AG20443 (cell line): ENCODE results near the gene ZNF320.
"Not testable (repeated sequence)": the region's sequence is repeated elsewhere in the genome, so short reads cannot be mapped to it uniquely, and the experiment has no call there.

ENCODE experiments used
- DNase-seq: peaks from one replicate; pipeline ENCODE4 v3.0.0; 2012; ENCODE audit warnings: low spot score, mixed read lengths

Gene ZNF320

DNA sequence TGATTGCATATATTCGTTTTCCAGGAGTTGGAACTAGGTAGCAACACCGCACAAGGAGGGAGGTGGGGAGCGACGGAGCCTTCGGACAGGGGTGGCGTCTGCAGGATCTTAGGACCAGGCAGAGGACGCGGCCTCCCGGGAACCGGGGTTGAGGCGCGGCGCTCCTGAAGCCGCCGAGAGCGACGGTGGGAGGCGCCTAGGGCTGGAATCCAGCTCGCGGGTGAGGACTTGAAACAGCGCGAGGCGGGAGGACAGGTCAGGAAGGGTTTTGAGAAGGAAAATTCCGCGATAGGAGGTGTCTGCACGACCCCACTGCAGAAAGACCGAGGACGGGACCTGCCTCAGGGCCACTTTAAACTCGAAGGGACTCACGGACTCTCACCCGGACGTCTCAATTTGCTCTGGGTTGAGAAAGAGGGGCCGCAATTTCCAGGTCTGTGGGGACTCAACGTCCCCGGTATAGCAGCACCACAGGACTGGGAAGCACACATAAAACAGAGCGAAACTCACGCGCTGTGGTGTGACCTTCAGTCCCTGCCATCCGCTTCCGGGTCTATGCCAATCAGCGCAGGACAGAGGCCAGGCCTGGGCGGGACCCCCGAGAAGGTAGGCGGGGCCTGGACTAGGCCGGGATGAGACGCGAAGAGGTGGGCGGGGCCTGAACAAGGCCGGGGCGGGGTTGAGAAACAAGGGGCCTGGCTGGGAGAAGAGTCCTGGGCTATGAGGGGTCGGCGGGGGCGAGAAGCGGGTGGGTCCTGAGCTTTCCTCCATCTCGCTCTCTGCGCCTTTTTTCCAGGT, at the start of gene ZNF320:
Gene ZNF320 (minus strand): TSS at position 498 of the 798 bp plus-strand sequence. CDS start 7,380 bp downstream, outside the sequence.
- peak; percentile 99 for DNase-seq

- peak; percentile 48 for DNase-seq
Measured at GRCh38 chr19:52946322-52947310, 49.2 kb upstream of the ZNF320 start.

DNA sequence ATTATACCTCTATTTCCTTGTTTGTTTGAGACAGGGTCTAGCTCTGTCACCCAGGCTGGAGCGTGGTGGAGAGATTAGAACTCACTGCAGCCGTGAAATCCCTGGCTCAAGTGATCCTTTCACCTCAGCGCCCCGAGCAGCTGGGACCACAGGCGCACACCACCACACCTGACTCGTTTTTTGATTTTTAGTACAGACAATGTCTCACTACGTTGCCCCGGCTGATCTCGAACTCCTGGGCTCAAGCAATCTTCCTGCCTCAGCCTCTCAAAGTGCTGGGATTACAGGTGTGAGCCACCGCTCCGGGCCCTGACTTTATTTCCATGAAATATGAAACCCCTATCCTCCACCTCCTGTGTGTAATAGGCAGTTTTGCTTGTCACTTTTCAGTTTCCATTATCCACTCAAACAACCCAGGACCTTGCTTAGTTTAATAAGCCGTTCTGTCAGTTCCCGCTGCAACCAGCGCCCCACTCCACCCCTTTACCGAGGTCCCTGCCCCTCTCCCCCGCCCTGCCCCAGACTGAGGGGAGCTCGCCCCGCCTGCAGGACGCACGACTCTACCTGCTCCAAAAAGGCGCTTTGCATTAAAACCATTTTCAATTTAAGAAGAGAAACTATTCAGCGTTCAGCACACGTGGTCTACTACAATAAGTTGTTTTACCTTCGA, 48.4 kb upstream of the ZNF320 start:
- DNase-seq = no peak

GRCh38 chr19:52944703-52945493, 47.5 kb upstream of the ZNF320 start:
- not testable (repeated sequence) for DNase-seq

GRCh38 chr19:52943884-52944643, 46.6 kb upstream of the ZNF320 start:
- no peak for DNase-seq

DNA sequence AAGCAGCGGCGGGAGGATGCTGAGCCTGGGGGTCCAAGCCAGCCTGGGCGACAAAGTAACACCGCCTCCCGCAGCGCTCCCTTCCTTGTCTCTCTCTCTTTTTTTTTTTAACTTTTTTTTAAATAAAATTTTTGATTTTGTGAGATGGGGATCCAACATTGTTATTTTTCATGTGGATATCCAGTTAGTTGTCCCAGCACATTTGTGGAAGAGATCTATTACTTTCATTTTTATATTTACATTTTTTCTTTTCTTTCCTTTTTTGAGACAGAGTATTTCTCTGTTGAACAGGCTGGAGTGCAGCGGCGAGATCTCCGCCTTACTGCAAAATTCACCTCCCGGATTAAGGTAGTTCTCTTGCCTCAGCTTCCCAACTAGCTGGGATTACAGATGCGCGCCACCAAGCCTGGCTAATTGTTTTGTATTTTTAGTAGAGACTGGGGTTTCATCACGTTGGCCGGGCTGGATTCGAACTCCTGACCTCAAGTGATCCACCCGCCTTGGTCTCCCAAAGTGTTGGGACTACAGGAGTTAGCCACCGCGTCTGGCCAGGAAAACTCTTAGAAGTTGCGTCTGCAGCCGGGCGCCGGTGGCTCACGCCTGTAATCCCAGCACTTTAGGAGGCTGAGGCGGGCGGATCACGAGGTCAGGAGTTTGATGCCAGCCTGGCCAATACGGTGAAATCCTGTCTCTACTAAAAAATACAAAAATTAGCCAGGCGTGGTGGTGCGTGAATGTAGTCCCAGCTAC, 45.9 kb upstream of the ZNF320 start:
- DNase-seq = no peak

DNA sequence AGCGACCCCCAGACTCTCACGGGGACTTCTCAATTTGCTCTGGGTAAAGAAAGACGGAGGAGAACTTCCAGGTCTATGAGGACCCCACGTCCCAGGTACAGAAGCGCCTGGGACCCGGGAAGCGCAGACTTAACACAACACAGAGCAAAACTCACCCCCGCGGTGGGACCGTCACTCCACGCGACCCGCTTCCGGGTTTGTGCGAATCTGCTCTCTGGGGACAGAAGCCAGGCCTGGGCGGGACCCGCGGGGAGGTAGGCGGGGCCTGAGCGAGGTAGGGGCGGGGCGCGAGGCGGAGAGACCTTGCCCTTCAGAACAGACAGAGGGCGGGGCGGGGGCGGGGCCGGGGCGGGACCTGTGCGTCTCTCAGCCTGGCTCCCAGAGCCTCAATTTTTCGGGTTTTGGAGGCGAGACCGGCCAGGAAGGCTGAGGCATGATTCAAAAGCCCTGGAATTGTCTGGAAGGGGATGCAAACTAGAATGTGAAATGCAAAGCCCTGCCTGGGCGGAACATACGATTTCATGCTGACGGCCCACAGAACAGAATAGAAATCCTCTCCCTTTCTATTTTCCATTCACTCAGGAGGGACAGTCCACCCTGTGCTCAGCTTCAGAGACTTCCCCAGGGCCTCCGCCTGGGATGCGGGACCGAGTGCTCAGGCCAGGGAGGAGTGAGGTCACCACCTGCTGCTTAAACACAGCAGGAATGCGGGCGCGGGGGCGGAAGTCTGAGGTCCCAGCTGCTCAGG, 45.1 kb upstream of the ZNF320 start:
- peak; percentile 93 for DNase-seq

DNA sequence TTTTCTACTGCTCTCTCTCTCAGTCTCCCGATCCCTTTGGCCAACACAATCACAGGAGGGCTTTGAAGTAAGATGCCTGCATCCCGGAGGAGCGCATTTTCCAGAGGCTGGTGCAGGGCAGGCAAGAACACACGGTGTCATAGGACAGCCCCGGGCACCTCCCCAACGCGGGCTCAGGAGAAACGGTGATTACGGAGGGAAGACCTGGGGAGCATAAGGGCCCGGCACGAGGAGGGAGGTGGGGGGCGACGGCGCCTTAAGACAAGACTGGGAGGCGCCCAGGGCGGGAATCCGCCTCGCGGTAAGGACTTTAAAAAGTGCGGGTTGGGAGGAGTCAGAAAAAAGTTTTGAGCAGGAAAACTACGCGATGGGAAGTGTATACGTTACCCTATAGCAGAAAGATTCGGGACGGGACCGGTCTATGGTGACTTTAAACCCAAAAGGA, 44.5 kb upstream of the ZNF320 start:
- peak; percentile 12 for DNase-seq

- not testable (repeated sequence) for DNase-seq
Measured at GRCh38 chr19:52941523-52941922, 44.1 kb upstream of the ZNF320 start.

DNA sequence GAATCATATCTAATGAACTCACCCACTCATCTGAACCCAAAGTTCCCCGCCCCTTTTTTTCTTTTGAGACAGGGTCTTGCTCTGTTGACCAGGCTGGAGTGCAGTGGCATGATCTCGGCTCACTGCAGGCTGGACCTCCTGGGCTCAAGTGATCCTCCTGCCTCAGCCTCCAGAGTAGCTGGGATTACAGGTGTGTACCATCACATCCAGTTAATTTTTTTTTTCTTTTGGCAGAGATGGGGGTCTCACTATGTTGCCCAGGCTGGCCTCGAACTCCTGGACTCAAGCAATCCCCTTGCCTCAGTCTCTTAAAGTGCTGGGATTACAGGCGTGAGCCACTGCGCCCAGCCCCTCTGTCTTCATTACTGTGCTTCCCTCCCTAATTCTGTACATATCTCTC, 43.5 kb upstream of the ZNF320 start:
- DNase-seq = not testable (repeated sequence)

DNA sequence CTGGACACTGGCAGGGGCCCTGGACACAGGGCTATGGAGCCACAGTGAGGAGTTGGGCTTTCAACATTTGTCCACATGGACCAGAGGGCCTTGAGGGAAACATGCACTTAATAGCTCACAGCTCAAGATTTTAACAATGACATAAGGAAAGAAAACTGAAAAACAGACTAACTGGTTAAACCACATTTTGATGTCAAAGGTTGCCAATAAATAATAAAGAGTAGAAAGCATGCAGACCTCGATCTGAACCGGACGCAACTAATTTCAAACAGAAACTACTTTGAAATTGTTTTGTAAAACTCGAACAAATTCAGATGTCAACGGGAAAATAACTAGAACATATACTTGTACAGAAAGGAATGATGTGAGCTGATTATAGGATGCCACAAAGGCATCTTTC, 41.3 kb upstream of the ZNF320 start:
- no peak for DNase-seq

DNA sequence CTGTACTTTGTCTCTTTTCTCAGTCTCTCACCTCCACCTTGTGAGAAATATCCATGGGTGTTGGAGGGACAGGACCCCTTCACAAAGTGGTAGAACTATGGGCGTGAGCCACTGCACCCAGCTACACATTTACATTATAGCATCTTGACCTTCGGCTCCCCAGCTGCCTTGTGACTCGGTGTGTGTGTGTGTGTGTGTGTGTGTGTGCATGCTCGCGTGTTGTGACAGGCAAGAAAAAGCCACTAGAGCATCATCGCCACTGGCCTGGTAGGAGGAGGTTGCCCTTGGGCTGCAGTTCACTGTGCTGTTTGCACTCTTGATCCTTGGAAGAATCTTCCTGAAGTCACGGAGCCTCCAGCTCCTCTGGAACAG, 39.5 kb upstream of the ZNF320 start:
- DNase-seq = no peak

DNA sequence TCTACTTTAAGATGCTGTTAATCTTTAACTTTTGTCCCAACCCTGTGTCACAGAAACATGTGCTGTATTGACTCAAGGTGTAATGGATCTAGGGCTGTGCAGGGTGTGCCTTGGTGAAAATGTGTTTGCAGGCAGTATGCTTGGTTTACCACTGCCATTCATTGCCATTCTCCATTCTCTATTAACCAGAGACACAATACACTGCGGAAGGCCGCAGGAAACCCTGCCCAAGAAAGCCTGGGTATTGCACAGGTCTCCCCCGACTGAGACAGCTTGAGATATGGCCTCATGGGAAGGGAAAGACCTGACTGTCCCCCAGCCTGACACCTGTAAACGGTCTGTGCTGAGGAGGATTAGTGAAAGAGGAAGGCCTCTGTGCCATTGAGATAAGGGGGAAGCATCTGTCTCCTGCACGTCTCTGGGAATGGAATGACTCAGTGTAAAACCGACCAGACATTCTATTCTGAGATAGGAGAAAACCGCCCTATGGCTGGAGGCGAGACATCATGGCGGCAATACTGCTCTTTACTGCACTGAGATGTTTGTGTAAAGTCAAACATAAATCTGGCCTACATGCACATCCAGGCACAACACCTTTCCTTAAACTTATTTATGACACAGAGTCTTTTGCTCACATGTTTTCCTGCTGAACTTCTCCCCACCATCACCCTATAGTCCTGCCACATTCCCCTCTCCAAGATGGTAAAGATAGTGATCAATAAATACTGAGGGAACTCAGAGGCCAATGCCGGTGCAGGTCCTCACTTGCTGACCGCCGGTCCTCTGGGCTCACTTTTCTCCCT, 38.9 kb upstream of the ZNF320 start:
- no peak for DNase-seq

- no peak for DNase-seq
Measured at GRCh38 chr19:52935434-52935833, 38.0 kb upstream of the ZNF320 start.

DNA sequence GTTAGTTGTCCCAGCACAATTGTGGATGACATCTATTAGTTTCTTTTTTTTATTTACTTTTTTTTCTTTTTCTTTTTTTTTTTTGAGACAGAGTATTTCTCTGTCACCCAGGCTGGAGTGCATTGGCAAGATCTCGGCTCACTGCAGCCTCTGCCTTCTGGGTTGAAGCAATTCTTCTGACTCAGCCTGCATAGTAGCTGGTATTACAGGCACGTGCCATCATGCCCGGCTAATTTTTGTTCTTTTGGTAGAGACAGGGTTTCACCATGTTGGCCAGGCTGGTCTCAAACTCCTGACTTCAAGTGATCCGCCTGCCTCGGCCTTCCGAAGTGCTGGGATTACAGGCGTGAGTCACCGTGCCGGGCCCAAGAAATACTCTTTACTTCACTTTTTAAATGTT, 27.2 kb upstream of the ZNF320 start:
- DNase-seq = not testable (repeated sequence)

GRCh38 chr19:52923778-52924593, 26.6 kb upstream of the ZNF320 start:
- peak; percentile 28 for DNase-seq
